Measurements from ENCODE around the gene EMP1.

EMP1 gene

GRCh38 chr12:13193505-13194231, 2.9 kb upstream of the EMP1 start:
- TF ChIP-seq CTCF (conservative IDR thresholded peaks at IDR 0.05): no peak
- H3K27ac ChIP-seq: peak overlapping the region; percentile 10; the same call in 1 of the 2 replicates

- no peak for TF ChIP-seq CTCF (conservative IDR thresholded peaks at IDR 0.05)
- no peak overlapping the region for H3K27ac ChIP-seq
These were observed 2.0 kb upstream of the EMP1 start for GRCh38 chr12:13194401-13195110.

GRCh38 chr12:13195250-13195649, 1.3 kb upstream of the EMP1 start:
- no peak for TF ChIP-seq CTCF (conservative IDR thresholded peaks at IDR 0.05)
- no peak overlapping the region for H3K27ac ChIP-seq

GRCh38 chr12:13195785-13196129, 769 bp upstream of the EMP1 start:
- no peak overlapping the region for H3K27ac ChIP-seq
- TF ChIP-seq CTCF (conservative IDR thresholded peaks at IDR 0.05): no peak

- 0 out of 2 replicates have a peak overlapping the region, but pooled peaks have one; percentile 3 for H3K27ac ChIP-seq
- no peak for TF ChIP-seq CTCF (conservative IDR thresholded peaks at IDR 0.05)
These were observed 506 bp downstream of the EMP1 start for GRCh38 chr12:13197032-13197431.

- H3K27ac ChIP-seq: no peak overlapping the region
- no peak for TF ChIP-seq CTCF (conservative IDR thresholded peaks at IDR 0.05)
These were observed 1.1 kb downstream of the EMP1 start for GRCh38 chr12:13197526-13198143.

GRCh38 chr12:13198241-13198640, 1.7 kb downstream of the EMP1 start:
- H3K27ac ChIP-seq: no peak overlapping the region
- no peak for TF ChIP-seq CTCF (conservative IDR thresholded peaks at IDR 0.05)
